Stimulated activated CD4-positive, alpha-beta T cell treated with anti-CD3 and anti-CD28 coated beads, Interleukin-1b, Interleukin-23, amount 100 ng/mL, for 24 hours (primary cell): ENCODE results near the gene ALPL.

Source experiments
- DNase-seq, 4 experiments: peaks; one replicate each; pipeline ENCODE4 v3.0.0-alpha.2; 2020; ENCODE audit warnings: low read depth in 4 of 4, low spot score in 1 of 4

ALPL gene

GRCh38 chr1:21614419-21615115 is 105.3 kb downstream of the ALPL start:
- DNase-seq: no peak

GRCh38 chr1:21616372-21616771 is 107.1 kb downstream of the ALPL start:
- no peak for DNase-seq

GRCh38 chr1:21617126-21617738 is 108.0 kb downstream of the ALPL start:
- no peak for DNase-seq

- DNase-seq: no peak
Measured at GRCh38 chr1:21618059-21618458, 108.8 kb downstream of the ALPL start.

- DNase-seq: no peak
Measured at GRCh38 chr1:21618561-21619374, 109.5 kb downstream of the ALPL start.

GRCh38 chr1:21619375-21619947 is 110.2 kb downstream of the ALPL start:
- DNase-seq: no peak

GRCh38 chr1:21620011-21620410 is 110.8 kb downstream of the ALPL start:
- DNase-seq: no peak

GRCh38 chr1:21620496-21620895 is 111.3 kb downstream of the ALPL start:
- no peak for DNase-seq

GRCh38 chr1:21621051-21621450 is 111.8 kb downstream of the ALPL start:
- DNase-seq: no peak

GRCh38 chr1:21621761-21622436 is 112.7 kb downstream of the ALPL start:
- DNase-seq: no peak

GRCh38 chr1:21622466-21623315 is 113.5 kb downstream of the ALPL start:
- peak; percentile 19 to 50 (median 32) for DNase-seq

GRCh38 chr1:21623410-21623961 is 114.3 kb downstream of the ALPL start:
- no peak for DNase-seq

- DNase-seq: no peak
Measured at GRCh38 chr1:21624571-21625389, 115.6 kb downstream of the ALPL start.

- DNase-seq: no peak
Measured at GRCh38 chr1:21625390-21626190, 116.4 kb downstream of the ALPL start.

GRCh38 chr1:21626921-21627339 is 117.7 kb downstream of the ALPL start:
- DNase-seq: no peak
